Astrocyte (in vitro differentiated cells and primary cell): ENCODE results near the gene ZBTB11.

Experiments
- CTCF ChIP-seq: IDR thresholded peaks from 2 replicates; pipeline ENCODE4 v1.5.1; 2011; ENCODE audit warnings: low read depth, mild to moderate bottlenecking, inconsistent platforms, low read length, moderate library complexity; ENCODE audit not compliant: insufficient read depth
- EZH2 ChIP-seq: IDR thresholded peaks from 2 replicates; pipeline ENCODE4 v1.6.1; 2012; ENCODE audit warnings: mild to moderate bottlenecking, low read length, inconsistent platforms; ENCODE audit not compliant: insufficient read depth

GRCh38 chr3:101646726-101647125 lies 30.2 kb downstream of the ZBTB11 start:
- no peak for TF ChIP-seq CTCF
- TF ChIP-seq EZH2: no peak
